Measurements from ENCODE around the gene PRUNE2.
"Not testable (repeated sequence)": the region's sequence is repeated elsewhere in the genome, so short reads cannot be mapped to it uniquely, and the experiment has no call there.

The PRUNE2 gene

GRCh38 chr9:76803083-76803482 is 102.8 kb downstream of the PRUNE2 start:
- no peak for DNase-seq (ENCODE audit: extremely low read depth in 1 of 2, low read depth in 1 of 2)

DNA sequence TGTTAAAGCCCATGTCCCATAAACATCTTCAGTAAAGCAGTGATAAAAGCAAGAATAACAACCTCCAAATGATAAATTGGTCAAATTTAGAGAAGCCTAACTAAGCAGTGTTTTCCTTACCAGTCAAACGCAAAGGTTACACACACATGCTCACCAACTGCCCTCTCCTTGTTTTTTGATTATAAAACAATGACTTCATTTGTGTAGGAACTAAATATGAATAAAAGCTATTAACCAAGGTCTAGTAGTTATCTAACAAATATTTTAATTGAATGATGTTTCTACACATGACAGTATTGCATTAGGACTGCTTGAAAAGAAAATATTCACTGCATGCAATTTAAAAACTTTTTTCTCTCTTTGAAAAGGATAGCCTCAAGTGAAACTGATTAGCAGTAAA is 105.0 kb downstream of the PRUNE2 start:
- no peak for DNase-seq (ENCODE audit: extremely low read depth in 1 of 2, low read depth in 1 of 2)

GRCh38 chr9:76799473-76799872 is 106.4 kb downstream of the PRUNE2 start:
- DNase-seq (ENCODE audit: extremely low read depth in 1 of 2, low read depth in 1 of 2): no peak

GRCh38 chr9:76798527-76798926 is 107.4 kb downstream of the PRUNE2 start:
- no peak for DNase-seq (ENCODE audit: extremely low read depth in 1 of 2, low read depth in 1 of 2)

GRCh38 chr9:76796296-76796695 is 109.6 kb downstream of the PRUNE2 start:
- DNase-seq (ENCODE audit: extremely low read depth in 1 of 2, low read depth in 1 of 2): no peak

DNA sequence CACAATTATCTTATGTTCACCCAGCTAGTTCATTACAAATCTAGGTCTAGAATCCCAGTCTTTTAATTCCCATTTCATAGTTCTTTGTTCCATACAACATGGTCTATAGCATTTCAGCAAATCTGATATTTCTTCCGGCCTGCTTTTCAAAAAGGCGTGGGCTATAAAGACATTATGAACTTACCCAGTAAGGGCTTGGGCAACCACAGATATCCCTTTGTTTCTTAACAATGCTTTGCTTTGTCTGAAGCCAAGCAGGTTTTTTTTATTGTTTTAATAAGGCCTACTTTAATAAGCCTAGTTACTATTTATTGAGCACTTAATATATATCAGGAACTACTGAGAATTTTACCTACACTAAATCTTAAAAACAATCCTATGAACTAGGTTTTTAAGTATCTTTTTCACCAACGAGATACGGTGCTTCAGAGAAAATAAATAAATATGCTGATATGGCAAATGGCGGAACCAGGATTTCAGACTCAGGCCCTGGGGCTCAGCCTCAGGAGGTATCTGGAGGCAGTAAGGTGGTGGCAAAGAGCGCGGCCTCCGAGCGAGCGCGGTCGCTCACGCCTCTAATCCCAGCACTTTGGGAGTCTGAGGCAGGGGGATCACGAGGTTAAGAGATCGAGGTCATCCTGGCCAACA is 112.0 kb downstream of the PRUNE2 start:
- DNase-seq (ENCODE audit: extremely low read depth in 1 of 2, low read depth in 1 of 2): no peak

DNA sequence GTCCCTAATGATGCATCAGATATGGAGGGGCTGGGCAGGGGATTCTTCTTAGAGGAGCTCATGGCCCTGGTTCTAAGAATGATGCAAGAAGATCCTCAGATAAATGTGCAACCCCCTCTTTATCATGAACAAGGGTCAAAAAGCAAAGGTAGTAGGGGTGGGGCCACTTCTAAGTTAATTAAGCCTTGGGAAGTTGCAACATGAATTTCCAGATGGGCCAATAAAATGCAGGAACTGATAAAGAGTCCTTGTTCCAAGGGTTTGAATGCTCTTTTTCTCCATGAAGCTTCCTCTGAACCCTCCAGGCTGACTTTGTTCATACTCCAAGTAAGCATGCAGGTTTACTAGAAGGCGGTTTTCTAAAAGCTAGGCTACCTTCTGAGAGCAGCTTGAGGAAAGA is 116.1 kb downstream of the PRUNE2 start:
- no peak for DNase-seq (ENCODE audit: extremely low read depth in 1 of 2, low read depth in 1 of 2)

GRCh38 chr9:76787677-76788076 is 118.2 kb downstream of the PRUNE2 start:
- DNase-seq (ENCODE audit: extremely low read depth in 1 of 2, low read depth in 1 of 2): no peak

DNA sequence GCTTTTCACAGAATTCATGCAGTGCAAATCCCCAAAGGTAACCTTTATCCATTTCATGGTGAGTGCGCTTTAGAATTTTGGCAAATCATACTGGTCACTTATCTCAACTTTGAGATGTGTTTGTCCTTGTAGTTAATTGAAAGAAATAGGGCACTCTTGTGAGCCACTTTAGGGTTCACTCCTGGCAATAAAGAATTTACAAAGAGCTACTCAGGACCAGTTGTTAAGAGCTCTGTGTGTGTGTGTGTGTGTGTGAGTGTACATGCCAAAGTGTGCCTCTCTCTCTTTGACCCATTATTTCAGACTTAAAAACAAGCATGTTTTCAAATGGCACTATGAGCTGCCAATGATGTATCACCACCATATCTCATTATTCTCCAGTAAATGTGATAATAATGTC is 120.4 kb downstream of the PRUNE2 start:
- no peak for DNase-seq (ENCODE audit: extremely low read depth in 1 of 2, low read depth in 1 of 2)

GRCh38 chr9:76784881-76785280 is 121.0 kb downstream of the PRUNE2 start:
- no peak for DNase-seq (ENCODE audit: extremely low read depth in 1 of 2, low read depth in 1 of 2)

- DNase-seq (ENCODE audit: extremely low read depth in 1 of 2, low read depth in 1 of 2): no peak
Measured at GRCh38 chr9:76772686-76773445, 133.0 kb downstream of the PRUNE2 start.

DNA sequence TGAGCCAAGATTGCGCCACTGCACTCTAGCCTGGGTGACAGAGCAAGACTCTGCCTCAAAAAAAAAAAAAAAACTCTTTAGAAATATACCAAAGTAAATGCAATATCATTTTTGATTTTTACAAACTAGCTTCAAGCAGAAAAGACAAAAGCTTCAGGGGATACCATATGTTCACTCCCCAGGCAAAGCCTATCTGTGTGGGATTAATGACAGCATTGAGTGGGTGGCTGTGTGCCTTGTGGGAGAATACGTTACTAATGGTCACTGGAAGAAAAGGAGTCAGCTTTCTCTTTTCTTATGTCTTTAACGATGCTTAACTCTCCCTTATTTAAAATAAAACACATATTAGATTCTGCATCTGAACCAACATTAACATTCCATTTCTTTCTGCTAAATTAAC is 139.8 kb downstream of the PRUNE2 start:
- no peak for DNase-seq (ENCODE audit: extremely low read depth in 1 of 2, low read depth in 1 of 2)

DNA sequence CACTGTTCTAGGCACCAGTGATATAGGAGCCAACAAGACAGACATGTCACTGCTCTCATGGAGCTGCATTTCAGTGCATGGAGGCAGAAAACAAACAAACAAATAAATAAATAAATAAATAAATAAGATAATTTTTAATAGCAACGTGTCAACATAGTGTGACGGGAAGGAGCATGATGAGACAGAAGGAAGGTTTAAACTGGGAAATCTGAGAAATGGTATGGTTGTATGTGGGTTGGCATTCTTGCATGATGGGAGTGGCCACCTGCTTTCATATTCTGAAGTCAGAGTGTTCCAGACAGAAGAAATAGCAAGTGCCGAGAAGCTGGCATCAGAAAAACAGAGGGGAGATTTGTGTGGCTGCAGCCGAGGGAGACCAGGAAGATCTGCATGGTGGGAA is 141.8 kb downstream of the PRUNE2 start, which contains the start of gene PCA3:
TSS of gene PCA3 (plus strand) at position 301 of the 400 bp plus-strand sequence.
- DNase-seq (ENCODE audit: extremely low read depth in 1 of 2, low read depth in 1 of 2): no peak

- no peak for DNase-seq (ENCODE audit: extremely low read depth in 1 of 2, low read depth in 1 of 2)
Measured at GRCh38 chr9:76761448-76761847, 144.5 kb downstream of the PRUNE2 start.

GRCh38 chr9:76759732-76760131 is 146.2 kb downstream of the PRUNE2 start:
- DNase-seq (ENCODE audit: extremely low read depth in 1 of 2, low read depth in 1 of 2): no peak

DNA sequence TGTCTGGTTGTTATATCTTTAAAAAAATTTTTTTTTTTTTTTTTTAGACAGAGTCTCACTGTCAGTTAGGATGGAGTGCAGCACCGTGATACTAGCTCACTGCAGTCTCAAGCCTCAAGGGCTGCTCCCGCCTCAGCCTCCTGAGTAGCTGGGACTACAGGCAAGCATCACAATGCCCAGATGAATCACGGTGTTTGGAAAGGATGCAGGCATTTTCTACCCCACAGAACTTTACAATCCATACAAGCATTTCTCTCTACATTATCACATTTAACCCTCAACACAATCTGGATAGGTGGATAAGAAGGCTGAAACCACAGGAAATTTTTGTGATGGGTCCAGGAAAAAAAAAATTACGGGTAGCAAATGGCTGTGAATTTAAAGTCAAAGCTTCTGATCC is 147.4 kb downstream of the PRUNE2 start:
- DNase-seq (ENCODE audit: extremely low read depth in 1 of 2, low read depth in 1 of 2): no peak

DNA sequence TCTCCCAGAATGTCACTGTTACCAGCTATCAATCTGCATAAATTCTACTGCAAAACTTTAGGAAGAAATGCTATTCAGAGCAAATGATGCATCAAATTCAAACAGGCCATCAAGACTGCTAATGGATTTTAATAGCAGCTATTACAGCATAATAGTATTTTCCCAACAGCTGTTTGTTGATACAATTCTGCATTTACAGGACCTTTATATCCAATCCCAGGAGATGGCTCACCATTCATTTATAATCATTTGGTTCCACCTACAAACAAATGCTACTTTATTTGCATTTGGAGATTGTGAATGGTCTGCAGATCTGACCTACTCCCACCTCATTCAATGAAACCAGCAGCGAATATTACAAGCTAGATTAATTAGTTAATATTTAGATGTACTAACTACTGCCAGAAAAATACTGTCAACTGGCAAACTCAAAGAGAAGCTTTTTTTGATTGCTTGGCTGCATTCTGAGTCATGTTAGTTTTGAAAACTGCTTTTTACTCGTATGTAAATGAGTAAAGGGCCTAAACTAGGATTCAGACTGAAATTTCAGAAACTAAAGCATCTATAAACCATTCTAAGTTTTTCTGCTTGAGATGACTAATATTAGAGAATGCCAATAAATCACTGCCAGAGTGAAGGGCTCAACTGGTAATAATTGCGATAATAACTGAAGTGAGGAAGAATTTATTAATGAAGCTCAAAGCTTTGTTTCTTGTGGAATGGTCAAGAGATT is 148.8 kb downstream of the PRUNE2 start:
- no peak for DNase-seq (ENCODE audit: extremely low read depth in 1 of 2, low read depth in 1 of 2)

GRCh38 chr9:76756268-76756640 is 149.7 kb downstream of the PRUNE2 start:
- no peak for DNase-seq (ENCODE audit: extremely low read depth in 1 of 2, low read depth in 1 of 2)

DNA sequence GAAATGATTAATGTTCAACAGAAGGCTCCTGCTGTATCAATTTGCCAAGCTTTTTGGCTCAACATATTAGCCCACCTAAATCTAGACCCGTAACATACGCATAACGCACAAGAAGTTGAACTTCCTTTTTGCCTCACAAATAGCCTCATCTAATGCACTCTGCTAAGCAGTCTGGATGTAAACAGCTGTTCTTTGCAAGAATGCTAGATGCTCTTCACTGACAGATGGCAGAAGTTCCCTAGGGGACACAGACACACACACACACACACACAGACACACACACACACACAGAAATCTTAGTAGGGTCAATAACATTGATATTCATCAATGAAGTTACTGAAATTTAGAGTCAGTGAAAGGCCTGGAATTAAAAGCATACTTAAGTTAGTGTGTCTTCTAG is 154.9 kb downstream of the PRUNE2 start:
- DNase-seq (ENCODE audit: extremely low read depth in 1 of 2, low read depth in 1 of 2): no peak

DNA sequence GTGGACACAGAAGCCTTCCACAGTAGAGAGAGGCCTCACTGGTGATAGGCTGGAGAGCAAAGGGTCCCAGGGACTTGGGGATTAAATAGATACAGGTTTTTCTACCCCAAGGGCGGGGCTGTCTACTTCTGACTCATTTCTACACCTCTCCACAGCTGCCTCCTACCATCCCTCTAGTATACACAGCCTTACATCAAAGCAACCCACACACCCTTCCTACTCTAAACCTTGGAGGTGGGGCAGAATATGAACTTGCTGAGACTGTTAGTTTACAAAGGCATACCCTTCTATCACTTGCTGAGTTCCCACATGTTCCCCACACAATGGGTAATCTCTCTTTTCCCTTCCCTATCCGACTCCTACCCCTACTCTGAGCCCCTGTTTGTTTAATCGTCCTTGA is 161.6 kb downstream of the PRUNE2 start:
- no peak for DNase-seq (ENCODE audit: extremely low read depth in 1 of 2, low read depth in 1 of 2)

- no peak for DNase-seq (ENCODE audit: extremely low read depth in 1 of 2, low read depth in 1 of 2)
Measured at GRCh38 chr9:76743931-76744330, 162.0 kb downstream of the PRUNE2 start.

DNA sequence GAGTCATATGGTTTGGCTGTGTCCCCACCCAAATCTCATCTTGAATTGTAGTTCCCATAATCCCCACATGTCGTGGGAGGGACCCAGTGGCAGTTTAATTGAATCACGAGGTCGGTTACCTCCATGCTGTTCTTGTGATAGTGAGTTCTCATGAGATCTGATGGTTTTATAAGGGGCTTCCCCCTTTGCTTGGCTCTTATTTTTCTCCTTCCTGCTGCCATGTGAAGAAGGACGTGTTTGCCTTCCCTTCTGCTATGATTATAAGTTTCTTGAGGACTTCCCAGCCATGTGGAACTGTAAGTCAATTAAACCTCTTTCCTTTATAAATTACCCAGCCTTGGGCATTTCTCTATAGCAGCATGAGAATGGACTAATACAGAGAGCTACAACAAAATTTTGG is 163.0 kb downstream of the PRUNE2 start:
- DNase-seq (ENCODE audit: extremely low read depth in 1 of 2, low read depth in 1 of 2): not testable (repeated sequence)
